NT2/D1 (cell line): Measurements from ENCODE around the gene FCRL5.

Source experiments
- SUZ12 ChIP-seq: IDR thresholded peaks from 2 replicates; pipeline ENCODE4 v1.6.1; 2011; ENCODE audit not compliant: insufficient read length, insufficient read depth; ENCODE audit errors: extremely low read depth
- YY1 ChIP-seq: IDR thresholded peaks from 2 replicates; pipeline ENCODE4 v1.6.1; 2011; ENCODE audit not compliant: insufficient read length, insufficient read depth
- ZNF274 ChIP-seq: IDR thresholded peaks from 2 replicates; pipeline ENCODE4 v1.6.1; 2011; ENCODE audit warnings: mild to moderate bottlenecking, low read depth, low read length

DNA sequence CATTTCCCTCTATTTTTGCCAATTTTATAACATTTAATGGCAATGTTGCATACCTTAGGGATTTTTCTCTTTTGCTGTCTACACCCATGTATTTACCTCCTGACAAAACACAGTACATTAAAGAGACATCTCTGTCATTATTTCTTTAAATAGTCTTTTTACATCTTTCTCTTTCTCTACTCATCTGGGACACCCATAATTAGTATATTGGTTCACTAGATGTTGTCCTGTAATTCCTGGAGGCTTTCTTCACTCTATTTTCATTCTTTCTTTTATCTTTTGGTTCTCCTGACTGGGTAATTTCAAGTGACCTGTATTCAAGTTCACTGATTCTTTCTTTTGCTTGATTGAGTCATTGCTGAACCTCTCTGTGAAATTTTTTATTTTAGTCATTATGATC lies 74.3 kb downstream of the FCRL5 start:
- TF ChIP-seq YY1 (no peak), ZNF274 (no peak), SUZ12 (no peak)
